Endodermal cell (in vitro differentiated cells): ENCODE results near the gene ST7. TPM values are rescaled to one million over a fixed set of nuclear protein-coding genes. Genes with fewer than 3 reads are reported as not detected.

Experiments
- DNase-seq: peaks from one replicate; pipeline ENCODE4 v3.0.0-alpha.2; 2017
- H3K27ac ChIP-seq: 2 replicates; pipeline ENCODE4 v1.5.1; 2013; ENCODE audit warnings: mild to moderate bottlenecking, low read depth, low read length, moderate library complexity
- H3K27me3 ChIP-seq: 2 replicates; pipeline ENCODE4 v1.6.1; 2013; ENCODE audit warnings: mild to moderate bottlenecking, low read length, moderate library complexity; ENCODE audit not compliant: insufficient read depth, control insufficient read depth, poor library complexity, severe bottlenecking
- H3K36me3 ChIP-seq: 2 replicates; pipeline ENCODE4 v1.7.0; 2013; ENCODE audit warnings: mild to moderate bottlenecking, low read length, moderate library complexity; ENCODE audit not compliant: control insufficient read depth, insufficient read depth
- H3K4me1 ChIP-seq: one replicate; pipeline ENCODE4 v1.7.0; 2013; ENCODE audit warnings: low read length; ENCODE audit not compliant: control insufficient read depth, insufficient read depth
- H3K4me3 ChIP-seq: 2 replicates; pipeline ENCODE4 v1.5.1; 2013; ENCODE audit warnings: mild to moderate bottlenecking, low read length, moderate library complexity
- H3K9ac ChIP-seq: 2 replicates; pipeline ENCODE4 v1.6.1; 2013; ENCODE audit warnings: mild to moderate bottlenecking, low read length, moderate library complexity; ENCODE audit not compliant: poor library complexity, severe bottlenecking; ENCODE audit errors: extremely low read depth
- H3K9me3 ChIP-seq: 2 replicates; pipeline ENCODE4 v1.6.1; 2013; ENCODE audit warnings: mild to moderate bottlenecking, low read length, moderate library complexity; ENCODE audit not compliant: control insufficient read depth
- H3K27ac Mint-ChIP-seq: 2 replicates; pipeline ENCODE4 v1.8.0; 2020; ENCODE audit warnings: mixed read lengths
- H3K27me3 Mint-ChIP-seq: 2 replicates; pipeline ENCODE4 v1.8.0; 2021; ENCODE audit warnings: mild to moderate bottlenecking, mixed read lengths; ENCODE audit not compliant: insufficient read depth
- H3K36me3 Mint-ChIP-seq: 2 replicates; pipeline ENCODE4 v1.8.0; 2020; ENCODE audit warnings: low read depth, mixed read lengths
- H3K4me1 Mint-ChIP-seq: 2 replicates; pipeline ENCODE4 v1.8.0; 2020; ENCODE audit warnings: mixed read lengths
- H3K4me3 Mint-ChIP-seq: 2 replicates; pipeline ENCODE4 v1.8.0; 2020; ENCODE audit warnings: mild to moderate bottlenecking, moderate library complexity, mixed read lengths
- H3K9me3 Mint-ChIP-seq: 2 replicates; pipeline ENCODE4 v1.8.0; 2020; ENCODE audit warnings: mild to moderate bottlenecking, mixed read lengths
- WGBS, 2 experiments: methylation state at CpG; one replicate each; pipeline versions ENCODE4 v1.1.5 to v1.1.7; 2013; ENCODE audit warnings: missing lambda C conversion rate in 2 of 2, mixed read lengths in 1 of 2; ENCODE audit not compliant: insufficient coverage in 1 of 2, insufficient read length in 1 of 2; 5-methylcytosine and 5-hydroxymethylcytosine counted together
- total RNA-seq, 2 donors: library from RNA; stranded (reverse); fragmentation: NEBNext Ultra II Directional in 1 of 2; extraction: Animal tissue kit (Norgen Biotek cat#: 25700) in 1 of 2; gene quantifications; 2 replicates in 1 of 2; 3 replicates in 1 of 2; pipeline ENCODE4 v1.2.1, GENCODE V29; 2021
- TF ChIP-seq, protein P1 (sequence below): fragments of 200-600 bp; sonication (generic); conservative IDR thresholded peaks from 2 replicates; pipeline ENCODE4 v1.5.0; 2021; ENCODE audit warnings: antibody characterized with exemption, mild to moderate bottlenecking

ST7 gene
- total RNA-seq, 2 donors from 2014 or later = 6.4 to 8.9 TPM

DNA sequence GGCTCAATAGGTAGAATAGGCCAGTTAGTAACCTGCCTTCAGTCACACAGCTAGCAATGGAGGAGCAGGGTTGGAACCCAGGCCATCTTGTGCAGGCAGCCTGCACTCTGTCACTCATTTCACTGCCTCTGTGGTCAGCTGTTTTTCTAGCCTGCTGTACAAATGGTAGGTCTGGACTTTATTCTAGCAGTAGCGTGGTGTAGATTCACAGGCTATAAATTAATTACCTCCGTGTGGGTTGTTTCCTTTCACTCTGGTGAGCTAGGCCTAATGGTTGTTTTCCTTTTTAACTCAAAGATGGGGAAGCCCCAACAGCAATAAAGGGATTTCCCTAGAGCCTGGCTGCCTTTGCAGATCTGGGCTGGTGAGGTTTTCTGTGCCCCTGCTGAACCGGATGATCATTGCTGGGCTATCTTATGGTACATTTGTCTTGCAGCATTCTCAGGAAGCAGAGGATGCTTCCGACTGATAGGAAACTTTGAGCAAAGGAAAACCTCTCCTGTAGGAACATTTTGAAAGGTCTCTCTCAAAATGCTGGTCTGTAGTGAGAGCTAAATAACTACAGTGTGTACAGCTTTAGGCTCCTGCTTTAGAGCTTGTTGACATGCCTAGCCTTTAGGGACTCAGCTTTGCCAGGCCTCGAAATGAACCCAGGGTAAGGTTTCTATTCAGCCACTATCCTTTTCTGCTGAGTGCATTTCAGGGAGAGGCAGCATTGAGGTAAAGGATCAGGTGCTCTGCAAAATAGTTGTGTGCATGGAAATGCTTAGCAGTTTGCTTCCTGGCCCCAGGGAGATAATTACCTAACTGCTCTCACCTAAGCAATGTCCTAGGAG lies 157.4 kb downstream of the ST7 start:
- Histone ChIP-seq H3K9me3 (no peaks in the 10 kb centered on the region), H3K4me1 (no peaks in the 10 kb centered on the region), H3K27me3 (peaks cover 33% of the 10 kb centered on the region), H3K9ac (no peak overlapping the region), H3K4me3 (no peak overlapping the region), H3K36me3 (no peaks in the 10 kb centered on the region), H3K27ac (no peak overlapping the region)
- TF ChIP-seq, protein P1, sequence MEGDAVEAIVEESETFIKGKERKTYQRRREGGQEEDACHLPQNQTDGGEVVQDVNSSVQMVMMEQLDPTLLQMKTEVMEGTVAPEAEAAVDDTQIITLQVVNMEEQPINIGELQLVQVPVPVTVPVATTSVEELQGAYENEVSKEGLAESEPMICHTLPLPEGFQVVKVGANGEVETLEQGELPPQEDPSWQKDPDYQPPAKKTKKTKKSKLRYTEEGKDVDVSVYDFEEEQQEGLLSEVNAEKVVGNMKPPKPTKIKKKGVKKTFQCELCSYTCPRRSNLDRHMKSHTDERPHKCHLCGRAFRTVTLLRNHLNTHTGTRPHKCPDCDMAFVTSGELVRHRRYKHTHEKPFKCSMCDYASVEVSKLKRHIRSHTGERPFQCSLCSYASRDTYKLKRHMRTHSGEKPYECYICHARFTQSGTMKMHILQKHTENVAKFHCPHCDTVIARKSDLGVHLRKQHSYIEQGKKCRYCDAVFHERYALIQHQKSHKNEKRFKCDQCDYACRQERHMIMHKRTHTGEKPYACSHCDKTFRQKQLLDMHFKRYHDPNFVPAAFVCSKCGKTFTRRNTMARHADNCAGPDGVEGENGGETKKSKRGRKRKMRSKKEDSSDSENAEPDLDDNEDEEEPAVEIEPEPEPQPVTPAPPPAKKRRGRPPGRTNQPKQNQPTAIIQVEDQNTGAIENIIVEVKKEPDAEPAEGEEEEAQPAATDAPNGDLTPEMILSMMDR = no peak
- Mint-ChIP-seq H3K4me1 (peaks cover 9% of the 10 kb centered on the region), H3K9me3 (peaks cover 14% of the 10 kb centered on the region), H3K36me3 (peaks cover 8% of the 10 kb centered on the region), H3K27ac (no peak overlapping the region), H3K4me3 (no peak overlapping the region), H3K27me3 (peaks cover 17% of the 10 kb centered on the region)
- no peak for DNase-seq
- WGBS, 2 experiments = 85 to 100% methylated on average over 4 to 5 of the region's 5 CpGs

DNA sequence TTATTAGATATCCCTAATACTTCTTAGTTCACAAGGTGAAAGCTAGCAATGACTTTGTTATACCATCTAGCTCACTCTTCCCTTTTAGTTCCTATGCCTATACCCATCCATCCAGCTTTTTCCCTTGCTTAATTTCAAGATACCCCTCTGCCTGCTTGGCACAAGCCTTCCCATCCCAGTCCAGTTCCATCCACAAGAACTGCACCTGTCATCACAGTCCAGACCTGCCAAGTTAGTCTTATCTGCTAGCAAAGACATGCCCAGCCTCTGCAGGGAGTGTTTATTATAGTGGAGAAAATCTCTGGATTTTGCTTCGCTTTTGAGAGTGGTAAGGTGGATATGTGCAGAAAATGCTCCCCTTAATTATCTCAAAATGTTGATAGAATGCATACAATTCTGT lies 158.2 kb downstream of the ST7 start:
- DNase-seq = no peak
- Mint-ChIP-seq H3K27ac (no peak overlapping the region), H3K4me1 (peaks cover 9% of the 10 kb centered on the region)

DNA sequence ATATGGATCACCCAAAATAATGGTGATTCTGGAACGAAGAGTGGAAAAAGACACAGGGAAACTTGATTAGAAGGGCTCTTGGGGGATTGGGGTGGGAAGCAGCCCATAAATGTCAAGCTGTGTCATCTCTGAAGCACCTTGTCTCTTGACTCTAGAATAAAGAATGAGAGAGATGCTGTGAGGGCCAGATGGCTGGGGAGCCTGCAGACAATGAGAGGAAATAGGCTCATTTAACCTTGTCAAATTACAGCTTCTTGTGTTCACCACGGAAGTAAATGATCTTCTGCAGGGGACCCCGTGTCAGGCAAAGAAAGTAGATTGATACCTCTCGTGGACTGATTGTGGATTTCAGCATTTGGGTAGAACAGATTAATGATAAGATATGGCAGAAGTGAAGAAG lies 159.3 kb downstream of the ST7 start:
- peaks cover 9% of the 10 kb centered on the region for H3K4me1 Mint-ChIP-seq
- 78 to 80% methylated on average over 4 of the region's 4 CpGs for WGBS, 2 experiments
- Histone ChIP-seq H3K9me3 (no peaks in the 10 kb centered on the region), H3K4me1 (no peaks in the 10 kb centered on the region), H3K27ac (no peak overlapping the region), H3K9ac (no peak overlapping the region), H3K27me3 (peaks cover 53% of the 10 kb centered on the region), H3K36me3 (no peaks in the 10 kb centered on the region), H3K4me3 (no peak overlapping the region)
- H3K4me3 Mint-ChIP-seq = no peak overlapping the region
- H3K36me3 Mint-ChIP-seq = peaks cover 8% of the 10 kb centered on the region
- H3K27me3 Mint-ChIP-seq = peaks cover 28% of the 10 kb centered on the region
- DNase-seq = no peak
- peaks cover 14% of the 10 kb centered on the region for H3K9me3 Mint-ChIP-seq
- no peak overlapping the region for H3K27ac Mint-ChIP-seq
- TF ChIP-seq, protein P1 = no peak

More for the DNA sequence above, 158.2 kb downstream of the ST7 start:
- H3K9me3 ChIP-seq = no peaks in the 10 kb centered on the region
- H3K4me3 ChIP-seq = no peak overlapping the region
- TF ChIP-seq, protein P1 = no peak
- H3K27ac ChIP-seq = no peak overlapping the region
- H3K4me1 ChIP-seq = no peaks in the 10 kb centered on the region
- peaks cover 19% of the 10 kb centered on the region for H3K27me3 Mint-ChIP-seq
- no peak overlapping the region for H3K4me3 Mint-ChIP-seq
- peaks cover 42% of the 10 kb centered on the region for H3K27me3 ChIP-seq
- H3K36me3 ChIP-seq = no peaks in the 10 kb centered on the region
- H3K36me3 Mint-ChIP-seq = peaks cover 8% of the 10 kb centered on the region
- WGBS, 2 experiments = 83% methylated on average over 1 of the region's 1 CpG; no CpG with 5 or more reads in 1 of the 2 experiments
- H3K9me3 Mint-ChIP-seq = peaks cover 14% of the 10 kb centered on the region
- no peak overlapping the region for H3K9ac ChIP-seq
